ENCODE data around the gene PARD3. TPM values are rescaled to one million over a fixed set of nuclear protein-coding genes. Genes with fewer than 3 reads are reported as not detected.

PARD3 gene
- total RNA-seq, 3 donors from 2014 or later = 39.5 to 87.9 (median 47.0) TPM

DNA sequence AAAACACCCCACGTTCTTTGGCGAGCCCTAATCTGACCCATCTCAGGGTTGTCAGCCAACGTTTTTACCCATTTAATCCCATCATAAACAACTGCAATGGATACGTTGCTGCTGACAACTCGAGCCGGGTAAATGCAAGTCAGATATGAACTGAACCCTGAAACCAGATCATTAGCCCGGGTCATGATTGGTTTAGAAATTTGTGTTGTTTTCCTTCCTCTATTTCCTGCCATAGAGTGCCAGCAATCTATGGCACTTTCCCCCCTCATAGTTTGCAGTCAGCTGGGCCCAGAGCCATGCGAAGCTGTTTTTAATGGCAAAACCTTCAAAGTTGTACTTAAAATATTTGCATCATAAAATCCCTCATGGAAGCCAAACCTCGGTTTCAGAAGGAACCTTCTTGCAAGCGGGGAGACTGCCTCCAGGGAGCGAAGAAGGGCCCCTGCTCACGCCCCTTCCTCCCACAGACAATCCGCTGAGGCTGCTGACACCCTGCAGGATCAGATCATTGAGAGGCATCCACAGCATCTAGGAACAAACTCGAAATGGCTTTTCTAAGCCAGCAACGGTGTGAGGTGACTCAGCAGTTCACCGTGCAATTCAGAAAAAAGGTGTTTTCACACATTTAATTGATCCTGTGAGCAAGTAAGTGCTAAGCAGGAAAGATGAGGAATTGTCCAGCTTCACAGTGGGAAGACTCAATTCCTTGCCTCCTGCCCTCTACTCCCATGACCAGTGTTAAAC, 710.1 kb downstream of the PARD3 start:
- Histone ChIP-seq H3K9me3 (no peaks in the 10 kb centered on the region), H3K4me1 (ENCODE audit: low read depth) (no peaks in the 10 kb centered on the region), H3K36me3 (ENCODE audit: low read depth) (no peaks in the 10 kb centered on the region), H3K4me3 (no peak overlapping the region)
- intact Hi-C loops (cut with DNase I, micrococcal nuclease) = no loop called here
- TF ChIP-seq, protein P1, sequence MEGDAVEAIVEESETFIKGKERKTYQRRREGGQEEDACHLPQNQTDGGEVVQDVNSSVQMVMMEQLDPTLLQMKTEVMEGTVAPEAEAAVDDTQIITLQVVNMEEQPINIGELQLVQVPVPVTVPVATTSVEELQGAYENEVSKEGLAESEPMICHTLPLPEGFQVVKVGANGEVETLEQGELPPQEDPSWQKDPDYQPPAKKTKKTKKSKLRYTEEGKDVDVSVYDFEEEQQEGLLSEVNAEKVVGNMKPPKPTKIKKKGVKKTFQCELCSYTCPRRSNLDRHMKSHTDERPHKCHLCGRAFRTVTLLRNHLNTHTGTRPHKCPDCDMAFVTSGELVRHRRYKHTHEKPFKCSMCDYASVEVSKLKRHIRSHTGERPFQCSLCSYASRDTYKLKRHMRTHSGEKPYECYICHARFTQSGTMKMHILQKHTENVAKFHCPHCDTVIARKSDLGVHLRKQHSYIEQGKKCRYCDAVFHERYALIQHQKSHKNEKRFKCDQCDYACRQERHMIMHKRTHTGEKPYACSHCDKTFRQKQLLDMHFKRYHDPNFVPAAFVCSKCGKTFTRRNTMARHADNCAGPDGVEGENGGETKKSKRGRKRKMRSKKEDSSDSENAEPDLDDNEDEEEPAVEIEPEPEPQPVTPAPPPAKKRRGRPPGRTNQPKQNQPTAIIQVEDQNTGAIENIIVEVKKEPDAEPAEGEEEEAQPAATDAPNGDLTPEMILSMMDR (IDR thresholded peaks at IDR 0.05) = no peak
- ATAC-seq (no peak), DNase-seq (no peak)

- DNase-seq = no peak
- Histone ChIP-seq H3K4me3 (no peak overlapping the region), H3K36me3 (ENCODE audit: low read depth) (no peaks in the 10 kb centered on the region), H3K4me1 (ENCODE audit: low read depth) (no peaks in the 10 kb centered on the region), H3K9me3 (no peaks in the 10 kb centered on the region)
- TF ChIP-seq, protein P1 (IDR thresholded peaks at IDR 0.05) = no peak
- intact Hi-C loops (cut with DNase I, micrococcal nuclease) = no loop called here
- ATAC-seq = no peak
Measured at GRCh38 chr10:34102893-34103506, 712.1 kb downstream of the PARD3 start.

DNA sequence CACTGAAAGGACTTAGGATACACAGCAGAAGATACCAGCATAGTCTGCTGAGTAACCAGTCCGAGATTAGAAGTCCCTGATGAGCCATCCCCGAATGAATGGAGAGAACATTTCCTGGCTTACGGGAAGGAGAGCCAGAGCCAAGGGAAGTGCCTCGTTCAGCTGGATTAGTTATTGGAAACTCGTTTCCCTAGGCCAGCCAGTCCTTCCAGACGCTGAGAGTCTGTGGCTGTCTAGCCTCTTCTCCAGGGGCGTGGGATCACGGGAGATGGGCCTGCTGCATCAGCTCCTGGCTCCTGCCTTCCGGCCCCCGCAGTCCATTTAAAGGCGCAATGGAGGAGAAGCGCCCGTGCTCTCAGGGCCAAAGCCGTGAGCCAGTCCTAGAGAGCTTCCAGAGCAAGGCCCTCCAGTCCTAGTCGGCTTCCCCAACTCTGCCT, 712.8 kb downstream of the PARD3 start:
- intact Hi-C loops (cut with DNase I, micrococcal nuclease) = no loop called here
- DNase-seq (peak; percentile 35 to 56 (median 39)), ATAC-seq (peak; percentile 68)
- TF ChIP-seq, protein P1 (IDR thresholded peaks at IDR 0.05) = no peak
- no peaks in the 10 kb centered on the region for H3K4me1 ChIP-seq (ENCODE audit: low read depth)
- H3K9me3 ChIP-seq = no peaks in the 10 kb centered on the region
- H3K4me3 ChIP-seq = no peak overlapping the region
- no peaks in the 10 kb centered on the region for H3K36me3 ChIP-seq (ENCODE audit: low read depth)

DNA sequence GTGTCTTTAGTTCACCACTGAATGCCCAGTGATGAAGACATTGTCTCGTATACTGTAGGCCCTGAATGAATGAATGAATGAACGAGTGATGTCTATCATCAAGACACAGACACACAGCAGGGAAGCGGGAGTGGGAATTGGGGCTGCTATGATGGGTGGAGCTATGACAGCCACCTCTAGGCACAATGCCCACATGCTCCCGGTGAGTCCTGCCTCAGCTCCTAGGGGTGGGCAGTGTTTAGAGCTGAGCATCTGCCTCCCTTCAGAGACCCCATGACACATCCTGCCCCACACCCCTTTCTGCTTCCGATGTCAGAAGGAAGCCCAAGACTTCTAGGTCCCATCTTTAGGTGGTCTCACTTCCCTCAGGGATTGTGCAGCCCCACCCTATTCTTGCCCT, 714.1 kb downstream of the PARD3 start:
- no peak for ATAC-seq
- Histone ChIP-seq H3K4me1 (ENCODE audit: low read depth) (no peaks in the 10 kb centered on the region), H3K9me3 (no peaks in the 10 kb centered on the region), H3K36me3 (ENCODE audit: low read depth) (no peaks in the 10 kb centered on the region), H3K4me3 (no peak overlapping the region)
- DNase-seq = no peak
- intact Hi-C loops (cut with DNase I, micrococcal nuclease) = no loop called here
- TF ChIP-seq, protein P1 (IDR thresholded peaks at IDR 0.05) = no peak

- Histone ChIP-seq H3K4me3 (no peak overlapping the region), H3K36me3 (ENCODE audit: low read depth) (no peaks in the 10 kb centered on the region), H3K9me3 (peaks cover 16% of the 10 kb centered on the region), H3K4me1 (ENCODE audit: low read depth) (no peaks in the 10 kb centered on the region)
- DNase-seq = no peak
- intact Hi-C loops (cut with DNase I, micrococcal nuclease) = no loop called here
- no peak for ATAC-seq
- TF ChIP-seq, protein P1 (IDR thresholded peaks at IDR 0.05) = no peak
Measured at GRCh38 chr10:34098821-34099567, 716.1 kb downstream of the PARD3 start.
